Skeletal muscle satellite cell (primary cell): ENCODE measurements around the gene MPP1. TPM values are rescaled to one million over a fixed set of nuclear protein-coding genes. Genes with fewer than 3 reads are reported as not detected.
"Not testable (repeated sequence)": the region's sequence is repeated elsewhere in the genome, so short reads cannot be mapped to it uniquely, and the experiment has no call there.

ENCODE experiments used
- H3K27me3 ChIP-seq: 2 replicates; pipeline ENCODE4 v1.7.0; 2013; ENCODE audit warnings: low read length; ENCODE audit not compliant: control insufficient read depth, insufficient read depth
- H3K36me3 ChIP-seq: 2 replicates; pipeline ENCODE4 v1.7.0; 2013; ENCODE audit warnings: mild to moderate bottlenecking, control low read depth, low read length; ENCODE audit not compliant: insufficient read depth
- H3K4me1 ChIP-seq: 2 replicates; pipeline ENCODE4 v1.7.0; 2013; ENCODE audit warnings: low read length; ENCODE audit not compliant: control insufficient read depth, insufficient read depth
- H3K4me2 ChIP-seq: 2 replicates; pipeline ENCODE4 v1.7.0; 2013; ENCODE audit warnings: mild to moderate bottlenecking, low read length
- H3K4me3 ChIP-seq: 2 replicates; pipeline ENCODE4 v1.7.0; 2013; ENCODE audit warnings: low read length
- H3K9ac ChIP-seq: 2 replicates; pipeline ENCODE4 v1.7.0; 2013; ENCODE audit warnings: mild to moderate bottlenecking, low read depth, low read length, moderate library complexity
- H3K9me3 ChIP-seq: replicated peaks from 2 replicates; pipeline ENCODE4 v1.7.0; 2013; ENCODE audit warnings: mild to moderate bottlenecking, control low read depth, low read length
- total RNA-seq: library from RNA; depleted of rRNA; stranded (reverse); fragments of >200 nt; gene quantifications from 2 replicates; pipeline ENCODE4 v1.2.3, GENCODE V29; 2012; rRNA removed

Gene MPP1
- 11.7 and 14.0 TPM in 2 replicates for total RNA-seq

- Histone ChIP-seq H3K9me3 (no peaks in the 10 kb centered on the region), H3K4me3 (peak within 1 kb of the TSS; percentile 91), H3K27me3 (no peaks in the 10 kb centered on the region), H3K4me1 (peaks cover 12% of the 10 kb centered on the region), H3K9ac (peak within 1 kb of the TSS; percentile 73), H3K4me2 (peak within 1 kb of the TSS; percentile 94), H3K36me3 (no peaks in the 10 kb centered on the region)
Observed at GRCh38 chrX:154804957-154805695, at the start of gene MPP1. Gene MPP1, minus strand, starts transcription at chrX:154805485. Its CDS starts 112 bp downstream, at chrX:154805373.

- Histone ChIP-seq H3K9me3 (no peaks in the 10 kb centered on the region), H3K4me2 (no peak overlapping the region)
Observed at GRCh38 chrX:154850957-154851611, 45.8 kb upstream of the MPP1 start.

GRCh38 chrX:154840856-154841255, 35.6 kb upstream of the MPP1 start:
- Histone ChIP-seq H3K4me1 (no peaks in the 10 kb centered on the region), H3K9ac (no peak overlapping the region), H3K27me3 (no peaks in the 10 kb centered on the region), H3K4me3 (no peak overlapping the region), H3K36me3 (no peaks in the 10 kb centered on the region), H3K4me2 (no peak overlapping the region), H3K9me3 (peaks cover 4% of the 10 kb centered on the region)

More at GRCh38 chrX:154850957-154851611, 45.8 kb upstream of the MPP1 start:
- H3K36me3 ChIP-seq, result no peaks in the 10 kb centered on the region
- H3K27me3 ChIP-seq, result no peaks in the 10 kb centered on the region
- no peak overlapping the region for H3K4me3 ChIP-seq
- no peaks in the 10 kb centered on the region for H3K4me1 ChIP-seq
- H3K9ac ChIP-seq, result no peak overlapping the region

- Histone ChIP-seq H3K4me3 (no peak overlapping the region), H3K9me3 (peaks cover 4% of the 10 kb centered on the region), H3K4me1 (no peaks in the 10 kb centered on the region), H3K36me3 (no peaks in the 10 kb centered on the region), H3K4me2 (no peak overlapping the region), H3K27me3 (no peaks in the 10 kb centered on the region), H3K9ac (no peak overlapping the region)
Observed at GRCh38 chrX:154836163-154836562, 30.9 kb upstream of the MPP1 start.

GRCh38 chrX:154834562-154834961, 29.3 kb upstream of the MPP1 start, which contains the start of gene SMIM9:
Gene SMIM9, minus strand, starts transcription at chrX:154834662. Its CDS starts 3,806 bp downstream, at chrX:154830856.
- no peak within 1 kb of the TSS for H3K4me2 ChIP-seq
- H3K27me3 ChIP-seq, result no peaks in the 10 kb centered on the region
- H3K4me1 ChIP-seq, result no peaks in the 10 kb centered on the region
- no peaks in the 10 kb centered on the region for H3K36me3 ChIP-seq
- no peaks in the 10 kb centered on the region for H3K9me3 ChIP-seq
- no peak within 1 kb of the TSS for H3K9ac ChIP-seq
- no peak within 1 kb of the TSS for H3K4me3 ChIP-seq

- Histone ChIP-seq H3K36me3 (no peaks in the 10 kb centered on the region), H3K4me3 (no peak overlapping the region), H3K27me3 (no peaks in the 10 kb centered on the region), H3K4me1 (no peaks in the 10 kb centered on the region), H3K4me2 (no peak overlapping the region), H3K9me3 (no peaks in the 10 kb centered on the region), H3K9ac (no peak overlapping the region)
Observed at GRCh38 chrX:154833746-154834274, 28.5 kb upstream of the MPP1 start.

- no peaks in the 10 kb centered on the region for H3K36me3 ChIP-seq
- H3K9me3 ChIP-seq, result no peaks in the 10 kb centered on the region
- H3K4me2 ChIP-seq, result no peak overlapping the region
- H3K27me3 ChIP-seq, result no peaks in the 10 kb centered on the region
- no peaks in the 10 kb centered on the region for H3K4me1 ChIP-seq
- H3K9ac ChIP-seq, result no peak overlapping the region
- H3K4me3 ChIP-seq, result no peak overlapping the region
Observed at GRCh38 chrX:154829926-154830442, 24.7 kb upstream of the MPP1 start.

- Histone ChIP-seq H3K27me3 (no peaks in the 10 kb centered on the region), H3K36me3 (no peaks in the 10 kb centered on the region), H3K9me3 (no peaks in the 10 kb centered on the region), H3K9ac (no peak overlapping the region), H3K4me3 (no peak overlapping the region), H3K4me2 (no peak overlapping the region), H3K4me1 (no peaks in the 10 kb centered on the region)
Observed at GRCh38 chrX:154829134-154829533, 23.8 kb upstream of the MPP1 start.

GRCh38 chrX:154828016-154828408, 22.7 kb upstream of the MPP1 start:
- no peaks in the 10 kb centered on the region for H3K36me3 ChIP-seq
- H3K9ac ChIP-seq, result no peak overlapping the region
- H3K4me3 ChIP-seq, result no peak overlapping the region
- H3K9me3 ChIP-seq, result no peaks in the 10 kb centered on the region
- H3K4me2 ChIP-seq, result no peak overlapping the region
- H3K4me1 ChIP-seq, result no peaks in the 10 kb centered on the region
- no peaks in the 10 kb centered on the region for H3K27me3 ChIP-seq

GRCh38 chrX:154827194-154828015, 22.1 kb upstream of the MPP1 start:
- Histone ChIP-seq H3K9me3 (no peaks in the 10 kb centered on the region), H3K4me3 (no peak overlapping the region), H3K27me3 (no peaks in the 10 kb centered on the region), H3K4me1 (no peaks in the 10 kb centered on the region), H3K36me3 (no peaks in the 10 kb centered on the region), H3K4me2 (no peak overlapping the region), H3K9ac (no peak overlapping the region)

GRCh38 chrX:154825586-154825985, 20.3 kb upstream of the MPP1 start:
- H3K4me3 ChIP-seq, H3K4me2 ChIP-seq, H3K9me3 ChIP-seq: not testable (repeated sequence)

More at GRCh38 chrX:154825586-154825985, 20.3 kb upstream of the MPP1 start:
- not testable (repeated sequence) for H3K36me3 ChIP-seq, H3K9ac ChIP-seq, H3K27me3 ChIP-seq, H3K4me1 ChIP-seq
